GM18499 (cell line): ENCODE results near the gene CCT6B.
"Not testable (repeated sequence)": the region's sequence is repeated elsewhere in the genome, so short reads cannot be mapped to it uniquely, and the experiment has no call there.

Experiments used
- ATAC-seq: cut with Tn5 transposase; IDR thresholded peaks from one replicate; pipeline ENCODE4 v1.9.1; 2021; ENCODE audit warnings: moderate number of reproducible peaks; ENCODE audit not compliant: insufficient read depth, unreplicated experiment

The CCT6B gene

DNA sequence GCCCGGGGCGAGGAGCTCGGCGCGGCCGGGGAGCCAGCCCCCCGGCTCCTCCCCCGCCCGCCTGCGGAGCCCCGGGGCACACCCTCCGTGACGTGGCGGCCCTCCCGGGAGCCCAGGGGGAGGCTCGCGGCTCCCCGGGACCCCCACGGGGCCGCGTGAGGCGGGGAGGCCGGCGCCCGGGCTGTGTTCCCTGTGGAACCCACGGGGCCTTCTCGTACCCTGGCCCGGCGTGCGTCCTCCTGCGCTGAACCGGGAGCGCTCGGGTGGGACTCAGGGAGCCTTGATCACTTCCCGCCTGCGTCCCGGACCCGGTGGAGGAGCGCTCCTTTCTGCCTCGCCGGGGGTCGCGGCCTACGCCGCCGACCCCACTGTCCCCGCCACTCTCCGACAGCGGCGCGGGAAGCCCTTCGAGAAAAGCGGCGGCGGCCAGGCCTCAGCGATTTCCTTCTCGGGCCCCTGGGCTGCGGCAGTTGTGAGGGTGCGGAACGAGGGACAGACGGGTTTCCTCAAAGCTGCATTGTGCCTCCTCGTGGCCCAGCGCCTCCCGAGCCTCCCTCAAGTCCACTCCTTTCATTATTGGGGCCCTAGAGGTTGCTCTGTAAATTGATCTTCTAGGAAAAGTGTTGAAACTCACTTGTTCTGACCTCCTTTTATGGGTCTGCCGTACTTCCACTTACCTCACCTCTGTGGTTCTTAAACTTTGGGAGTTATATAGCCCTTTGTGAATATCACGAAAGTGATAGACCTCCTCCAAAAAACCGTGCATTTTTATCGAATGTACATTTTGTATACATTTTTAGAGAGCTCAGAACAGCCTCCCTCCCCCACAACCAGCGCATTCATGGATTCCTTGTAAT is 19.6 kb upstream of the CCT6B start:
- no peak for ATAC-seq

DNA sequence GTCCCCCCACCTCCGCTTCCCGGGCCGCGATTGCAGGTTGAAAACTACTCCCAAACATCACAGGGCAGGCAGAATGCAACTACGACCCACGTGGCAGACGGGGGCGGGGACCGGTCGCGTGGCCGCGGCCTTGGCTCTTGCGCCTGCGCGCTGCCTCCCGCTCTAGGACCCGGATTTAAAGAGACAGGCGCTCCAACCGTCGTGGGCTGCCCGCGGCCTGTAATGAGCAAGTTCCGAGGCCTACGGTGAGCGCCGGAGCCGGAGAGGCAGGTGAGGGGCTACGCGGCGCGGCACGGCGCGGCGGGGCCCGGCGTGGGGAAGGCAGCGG is 19.1 kb upstream of the CCT6B start, which contains the start of gene LIG3:
Gene LIG3 (plus strand): TSS at position 160 of the 328 bp plus-strand sequence. CDS start 2,494 bp downstream, outside the sequence.
- ATAC-seq, result no peak

DNA sequence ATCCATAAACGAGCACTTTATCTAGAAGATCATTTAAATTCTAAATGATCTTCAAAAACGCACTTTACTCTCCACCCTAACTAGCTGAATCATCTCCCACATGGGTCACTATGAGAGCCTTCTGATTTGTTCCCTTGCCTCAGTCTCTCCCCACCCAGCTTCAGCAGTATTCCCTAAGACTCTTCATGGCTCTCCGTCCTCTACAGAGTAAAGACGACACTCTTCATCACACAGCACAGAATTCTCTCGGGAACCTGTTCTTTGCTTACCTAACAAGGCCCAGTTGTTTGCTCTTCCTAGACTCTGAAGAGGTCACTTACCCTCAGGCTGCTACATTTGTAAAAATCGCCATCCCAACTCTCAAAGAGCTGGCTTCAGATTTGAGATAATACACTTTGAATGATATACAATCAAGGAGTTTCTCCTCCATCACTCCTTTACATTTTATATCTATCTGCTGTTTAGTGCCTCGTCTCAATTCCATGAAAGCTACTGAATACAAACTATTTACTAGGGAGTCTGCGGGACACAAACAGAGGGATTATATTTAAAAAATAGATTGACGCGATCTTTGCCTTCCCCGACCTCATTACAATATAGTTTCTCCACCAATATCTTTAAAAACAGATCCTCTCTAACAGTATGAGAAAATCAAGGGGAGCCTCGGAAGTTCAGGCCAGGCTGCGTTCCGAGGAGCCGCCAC is 18.5 kb upstream of the CCT6B start:
- no peak for ATAC-seq

DNA sequence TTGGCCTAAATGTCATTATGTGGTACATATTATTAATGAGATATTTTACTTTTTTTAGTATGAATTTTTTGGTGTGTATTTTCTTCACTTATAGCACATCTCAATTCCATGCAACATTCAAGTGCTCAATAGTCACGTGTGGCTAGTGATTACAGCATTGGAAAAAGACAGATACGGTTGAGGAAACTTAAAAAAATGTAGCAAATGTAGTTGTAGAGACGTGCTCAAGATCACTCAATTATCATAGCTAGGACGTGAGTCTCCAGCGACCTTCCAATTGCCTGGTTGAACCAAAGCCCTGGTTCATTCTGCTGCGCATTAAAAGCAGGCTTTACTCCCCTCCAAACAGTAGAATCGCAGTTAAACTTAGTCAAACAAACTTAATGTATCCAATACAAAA is 17.9 kb upstream of the CCT6B start:
- ATAC-seq, result no peak

DNA sequence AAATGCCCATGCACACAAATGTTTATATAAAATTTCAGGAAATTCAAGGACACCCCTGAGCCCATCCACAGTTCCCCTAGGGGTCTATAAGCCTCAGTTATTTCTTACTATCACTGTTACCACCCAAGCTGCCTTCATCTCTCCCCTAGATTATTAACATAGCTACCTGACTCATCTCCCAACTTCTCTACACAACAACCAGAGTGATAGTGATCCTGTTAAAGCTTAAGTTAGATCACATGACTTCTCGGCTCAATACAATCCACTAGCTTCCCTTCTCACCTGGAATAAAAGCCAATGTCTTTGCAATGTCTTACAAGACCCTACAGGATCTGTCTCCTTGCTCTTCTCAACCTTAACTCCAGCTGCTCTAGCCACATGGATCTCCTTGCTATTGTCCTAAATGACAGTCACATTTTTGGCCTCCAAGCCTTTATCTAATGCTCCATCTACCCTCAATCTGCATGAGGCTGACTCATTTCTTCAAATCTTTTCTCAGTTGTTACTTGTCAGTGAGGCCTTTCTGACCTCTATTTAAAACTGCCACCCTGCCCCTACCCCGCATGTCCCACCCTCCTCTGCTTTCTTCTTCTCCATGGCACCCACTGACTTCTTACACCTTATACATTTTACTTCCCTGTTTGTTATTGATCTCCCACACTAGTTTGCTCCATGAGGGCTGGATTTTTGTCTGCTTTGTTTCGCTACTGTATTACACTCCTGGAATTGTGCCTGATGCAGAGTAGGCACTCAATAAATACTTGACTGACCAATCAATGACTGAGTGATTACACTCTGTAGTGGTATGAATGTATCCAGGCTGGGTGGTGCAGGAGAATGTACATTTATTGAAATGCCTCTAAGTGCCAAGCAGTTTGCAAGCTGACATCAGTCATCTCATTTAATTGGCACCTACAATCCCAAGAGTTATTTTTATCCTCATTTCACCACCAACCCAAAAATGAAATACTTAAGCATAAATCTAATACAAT is 13.8 kb upstream of the CCT6B start:
- no peak for ATAC-seq

DNA sequence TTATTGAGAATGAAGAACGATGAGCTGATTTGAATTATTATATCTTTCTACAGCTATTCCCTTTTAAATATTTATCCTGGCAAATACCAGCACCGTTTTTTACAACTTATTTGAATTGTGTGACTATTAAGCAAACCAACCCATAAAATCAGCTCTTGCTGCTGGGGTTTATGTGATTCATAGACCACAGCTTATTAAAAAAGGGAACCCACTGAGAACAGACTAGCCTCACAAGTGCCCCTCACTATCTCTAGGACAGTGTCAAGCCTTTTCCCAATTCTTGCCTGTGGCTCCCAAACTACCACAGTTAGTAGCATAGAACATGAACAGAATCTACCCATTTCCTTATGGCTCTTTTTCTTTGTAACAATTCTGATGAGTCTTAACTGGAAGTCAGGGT is 12.9 kb upstream of the CCT6B start:
- ATAC-seq, result no peak

DNA sequence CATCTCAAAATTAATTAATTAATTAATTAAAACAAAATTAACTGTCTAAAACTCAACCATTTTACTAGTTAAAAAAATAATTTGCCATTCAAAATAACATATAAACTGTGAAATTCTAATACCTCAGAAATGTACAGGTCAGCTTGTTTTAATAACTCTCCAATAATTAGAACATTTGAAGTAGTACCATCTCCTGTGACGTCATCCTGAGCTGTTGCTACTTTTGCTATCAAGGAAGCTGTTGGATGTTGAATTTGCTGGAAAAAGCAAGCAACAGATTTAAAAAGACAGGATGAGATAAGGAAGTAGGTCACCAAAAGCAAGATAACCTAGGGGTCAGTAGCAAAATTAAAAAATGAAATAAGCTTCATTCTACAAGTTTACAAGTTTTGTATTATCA is 2.8 kb downstream of the CCT6B start:
- ATAC-seq, result no peak

DNA sequence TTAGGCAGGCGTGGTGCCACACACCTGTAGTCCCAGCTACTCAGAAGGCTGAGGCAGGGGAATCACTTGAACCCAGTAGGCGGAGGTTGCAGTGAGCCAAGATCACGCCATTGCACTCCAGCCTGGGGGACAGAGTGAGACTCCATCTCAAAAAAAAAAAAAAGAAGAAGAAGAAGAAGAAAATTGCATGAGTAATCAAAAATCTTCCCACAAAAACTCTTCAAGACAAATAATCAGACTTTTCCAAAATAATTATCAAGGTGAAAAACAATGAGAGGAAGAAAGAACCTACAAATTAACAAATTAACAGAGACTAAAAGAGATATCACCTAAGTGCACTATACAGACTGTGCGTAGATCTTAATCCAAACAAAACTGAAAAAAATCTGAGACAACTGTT is 10.5 kb downstream of the CCT6B start:
- ATAC-seq, result not testable (repeated sequence)

DNA sequence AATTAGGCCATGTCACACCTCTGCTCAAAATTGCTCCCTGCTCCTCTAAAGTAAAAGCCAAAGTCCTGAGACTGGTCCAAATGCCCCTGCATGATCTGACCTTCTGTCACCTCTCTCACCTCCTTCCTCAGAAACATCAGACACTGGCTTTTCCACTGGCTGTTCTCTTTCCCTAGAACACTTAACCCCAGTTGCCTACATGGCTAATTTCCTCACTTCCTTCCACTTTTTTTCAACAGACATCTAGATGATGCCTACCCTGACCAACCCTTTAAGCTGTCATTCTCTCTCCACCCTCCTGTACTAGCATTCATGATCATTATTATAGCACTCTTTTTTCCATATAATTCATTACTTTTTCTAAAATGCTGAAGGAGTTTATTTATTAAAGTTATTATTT is 31.0 kb downstream of the CCT6B start:
- no peak for ATAC-seq

DNA sequence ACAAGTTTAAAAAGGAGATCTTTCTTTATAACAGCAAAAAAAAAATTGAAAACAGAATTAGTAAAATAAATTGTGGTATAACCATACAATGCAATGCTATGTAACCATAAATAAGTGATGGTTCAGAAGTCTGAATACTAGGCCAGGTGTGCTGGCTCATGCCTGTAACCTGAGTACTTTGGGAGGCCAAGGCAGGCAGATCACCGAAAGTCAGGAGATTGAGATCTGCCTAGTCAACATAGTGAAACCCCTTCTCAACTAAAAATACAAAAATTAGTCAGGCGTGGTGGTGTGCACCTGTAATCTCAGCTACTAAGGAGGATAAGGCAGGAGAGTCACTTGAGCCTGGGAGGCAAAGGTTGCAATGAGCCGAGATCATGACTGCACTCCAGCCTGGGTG is 34.6 kb downstream of the CCT6B start:
- ATAC-seq, result no peak

DNA sequence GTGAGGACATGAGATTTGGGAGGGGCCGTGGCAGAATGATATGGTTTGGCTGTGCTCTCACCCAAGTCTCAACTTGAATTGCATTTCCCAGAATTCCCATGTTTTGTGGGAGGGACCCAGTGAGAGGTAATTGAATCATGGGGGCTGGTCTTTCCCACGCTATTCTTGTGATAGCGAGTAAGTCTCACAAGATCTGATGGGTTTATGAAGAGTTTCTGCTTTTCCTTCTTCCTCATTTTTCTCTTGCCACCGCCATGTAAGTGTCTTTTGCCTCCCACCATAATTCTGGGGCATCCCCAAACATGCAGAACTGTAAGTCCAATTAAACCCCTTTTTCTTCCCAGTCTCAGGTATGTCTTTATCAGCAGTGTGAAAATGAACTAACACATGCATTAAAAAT is 40.6 kb downstream of the CCT6B start:
- ATAC-seq, result no peak

DNA sequence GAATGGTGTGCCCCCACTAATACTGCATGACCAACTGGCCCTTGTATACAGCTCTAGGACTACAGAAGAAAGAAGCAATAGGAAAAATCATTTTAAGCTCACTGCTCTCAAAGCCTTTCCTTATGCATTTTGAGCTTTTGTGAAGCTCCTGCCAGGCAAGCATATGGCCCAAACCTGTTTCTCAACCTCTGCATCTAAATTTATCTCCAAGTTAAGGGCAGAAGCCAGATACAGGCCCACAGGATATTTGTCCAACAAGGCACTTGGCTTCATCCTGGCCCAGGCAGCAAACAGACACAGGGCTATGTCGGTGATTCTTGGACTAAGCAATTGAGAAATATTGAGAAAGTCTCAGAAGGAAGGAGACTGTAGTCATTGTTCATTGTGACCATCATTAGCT is 43.9 kb downstream of the CCT6B start:
- no peak for ATAC-seq

DNA sequence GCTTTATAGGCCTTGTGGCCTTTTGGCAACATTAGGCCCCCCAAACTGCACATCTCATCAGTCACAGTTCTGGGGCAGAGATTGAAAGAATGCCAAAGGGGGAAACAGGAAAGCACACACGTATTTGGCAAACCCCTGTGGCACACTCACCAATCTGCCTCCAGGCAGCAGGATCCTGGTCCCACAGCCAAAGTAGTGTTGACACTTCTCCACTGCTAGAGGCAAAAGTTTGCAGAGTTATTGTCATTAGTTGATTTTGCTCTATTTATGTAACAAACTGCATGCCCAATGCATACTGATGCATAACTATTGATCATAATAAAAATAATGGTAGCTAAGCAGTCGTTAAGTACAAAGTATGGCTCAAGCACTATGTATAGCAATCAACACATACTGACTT is 45.1 kb downstream of the CCT6B start:
- ATAC-seq, result no peak

DNA sequence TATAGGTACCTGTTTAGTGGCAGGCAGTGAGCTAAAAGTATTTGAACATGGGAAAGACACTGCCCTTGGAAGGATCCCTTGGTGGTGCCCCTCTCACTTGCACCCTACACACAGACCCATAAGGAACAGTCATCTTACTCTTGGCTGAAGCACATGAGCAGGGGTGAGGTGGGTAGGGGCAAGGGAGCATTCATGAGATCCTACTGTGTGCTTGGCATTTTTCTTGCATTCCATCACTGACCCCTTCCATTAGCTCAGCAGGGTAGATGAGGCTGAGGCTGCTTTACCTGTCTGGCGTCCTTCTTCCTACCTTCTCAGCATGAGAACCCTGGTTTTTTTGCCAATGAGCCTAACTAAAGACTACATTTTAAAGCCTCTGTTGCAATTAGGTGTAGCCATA is 48.3 kb downstream of the CCT6B start:
- ATAC-seq, result no peak

DNA sequence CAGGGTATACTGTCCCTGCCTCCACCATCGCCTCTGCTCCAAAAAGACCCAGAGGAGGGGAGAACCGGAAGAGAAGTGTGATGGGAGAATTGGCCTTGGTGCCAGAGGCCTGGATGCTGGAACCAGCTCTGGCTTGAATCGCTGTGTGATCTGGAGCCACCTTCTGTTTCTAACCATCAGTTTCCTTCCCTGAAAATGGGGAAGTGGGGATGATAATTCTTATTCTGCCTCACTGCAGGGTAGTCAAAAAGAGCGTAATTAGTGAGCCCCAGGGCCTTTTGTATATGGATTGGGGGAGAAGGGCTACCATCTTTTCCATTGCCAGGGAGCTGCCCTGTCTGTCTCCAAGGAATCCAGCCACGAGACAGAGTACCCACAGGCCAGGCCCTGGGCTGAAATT is 52.2 kb downstream of the CCT6B start:
- no peak for ATAC-seq

DNA sequence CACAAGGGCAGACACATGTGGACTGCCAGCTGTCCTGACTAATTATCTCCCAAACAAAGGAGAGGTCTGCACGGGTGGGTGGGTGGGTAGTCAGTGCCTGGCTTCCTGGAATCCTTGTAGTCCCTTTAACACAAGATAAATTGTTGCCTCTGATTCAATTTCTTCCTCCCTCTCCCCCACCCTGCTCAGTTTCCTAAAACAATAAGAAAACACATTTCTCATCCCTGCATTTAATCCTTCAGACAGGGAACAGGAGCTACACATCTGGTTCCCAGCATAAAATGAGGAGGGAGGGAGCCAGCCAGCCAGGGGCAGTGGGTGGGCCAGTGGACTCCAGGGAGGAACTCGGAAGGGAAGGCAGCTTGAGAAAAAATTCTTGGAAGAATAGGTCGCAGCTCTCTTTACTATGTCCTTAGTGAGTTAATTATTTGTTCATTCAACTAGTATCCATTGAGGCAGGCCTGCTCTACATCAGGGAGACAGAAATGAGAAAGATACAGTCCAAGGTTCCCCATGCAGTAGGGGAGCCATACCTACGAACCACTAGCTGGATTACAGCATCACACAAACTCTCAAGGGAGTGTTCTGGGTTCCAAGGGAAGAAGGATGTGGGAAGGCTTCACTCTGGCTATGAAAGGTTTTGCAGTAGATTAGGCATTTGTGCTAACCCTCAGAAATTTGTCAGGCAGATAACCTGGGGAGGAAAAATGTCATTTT is 58.3 kb downstream of the CCT6B start:
- no peak for ATAC-seq

DNA sequence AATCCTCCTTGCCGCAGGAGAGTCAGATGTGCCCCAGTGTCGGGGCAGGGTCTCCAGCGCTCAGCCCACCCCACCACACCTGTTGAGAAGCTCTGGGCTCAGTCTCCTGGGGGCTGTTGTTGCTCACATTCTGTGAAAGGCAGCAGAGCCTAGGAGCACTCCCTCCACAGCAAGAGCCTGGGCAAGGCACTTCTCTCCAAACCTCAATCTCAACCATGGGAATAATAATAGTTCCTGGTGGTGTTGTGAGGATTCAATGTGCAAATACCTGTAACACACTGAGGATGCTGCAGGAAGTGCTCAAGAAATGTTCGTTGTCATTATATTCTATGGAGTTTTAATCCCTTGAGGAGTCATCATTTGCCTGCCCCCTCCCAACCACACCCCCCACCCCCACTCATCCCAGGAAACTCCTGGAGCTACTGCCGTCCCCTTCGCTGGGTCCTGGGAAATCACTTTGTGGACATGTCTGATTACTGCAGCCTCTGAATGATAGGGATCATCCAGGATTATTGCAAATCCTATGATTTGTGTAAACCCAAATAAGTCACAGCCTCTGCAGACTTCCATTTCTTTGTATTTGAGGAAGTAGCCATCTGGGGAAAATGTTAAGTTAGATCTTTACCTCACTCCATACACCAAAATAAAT is 61.5 kb downstream of the CCT6B start:
- ATAC-seq, result no peak

DNA sequence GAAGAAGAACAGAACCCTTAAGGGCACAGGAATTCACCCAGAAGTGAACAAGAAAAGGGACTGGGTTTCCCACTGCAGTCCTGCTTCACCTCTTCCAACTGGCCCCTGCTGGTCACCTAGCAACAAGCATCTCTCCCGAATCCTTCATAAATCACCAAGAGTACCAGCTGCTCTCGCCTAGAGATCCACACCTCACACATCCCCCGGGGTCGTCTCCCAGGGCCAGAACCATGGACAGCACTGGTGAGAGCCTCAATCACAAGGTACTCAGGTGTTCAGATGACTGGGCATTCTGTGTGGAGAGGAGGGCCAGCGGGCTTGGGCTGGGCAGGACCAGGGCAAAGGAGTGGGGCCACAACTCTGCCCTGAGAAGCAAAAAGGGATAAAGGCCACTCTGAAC is 65.9 kb downstream of the CCT6B start:
- ATAC-seq, result no peak

DNA sequence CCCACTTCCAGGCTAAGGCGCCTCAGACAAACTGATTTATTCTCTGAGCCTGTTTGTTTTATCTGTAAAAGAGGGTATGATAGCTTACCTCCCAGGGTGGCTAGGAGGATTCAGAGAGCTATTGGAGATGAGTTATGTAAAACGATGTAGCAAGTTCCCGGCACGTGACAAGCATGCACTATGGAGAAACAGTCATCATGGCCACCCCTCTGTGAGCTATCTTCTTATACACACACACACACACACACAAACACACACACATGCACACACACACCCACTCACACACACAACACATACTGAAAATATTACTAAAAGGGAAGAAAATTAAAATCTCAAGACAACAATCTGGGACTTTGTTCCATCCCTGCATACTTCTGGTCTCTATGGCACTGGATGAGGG is 66.3 kb downstream of the CCT6B start:
- ATAC-seq, result no peak
